Ectodermal cell (in vitro differentiated cells): ENCODE results near the gene NADK.

Experiments
- H3K27ac ChIP-seq: 2 replicates; pipeline ENCODE4 v1.7.0; 2013; ENCODE audit warnings: mild to moderate bottlenecking, low read depth, low read length; ENCODE audit not compliant: insufficient read depth, poor library complexity, severe bottlenecking
- H3K27me3 ChIP-seq: 2 replicates; pipeline ENCODE4 v1.7.0; 2013; ENCODE audit warnings: mild to moderate bottlenecking, low read length; ENCODE audit not compliant: insufficient read depth, control insufficient read depth, poor library complexity, severe bottlenecking
- H3K36me3 ChIP-seq: one replicate; pipeline ENCODE4 v1.7.0; 2013; ENCODE audit warnings: low read length; ENCODE audit not compliant: control insufficient read depth, insufficient read depth
- H3K4me1 ChIP-seq: one replicate; pipeline ENCODE4 v1.7.0; 2013; ENCODE audit warnings: low read length; ENCODE audit not compliant: control insufficient read depth, insufficient read depth
- H3K4me3 ChIP-seq: 2 replicates; pipeline ENCODE4 v1.7.0; 2013; ENCODE audit warnings: low read depth, low read length, control low read depth; ENCODE audit not compliant: insufficient read depth
- H3K9me3 ChIP-seq: 2 replicates; pipeline ENCODE4 v1.7.0; 2013; ENCODE audit warnings: mild to moderate bottlenecking, low read length, moderate library complexity; ENCODE audit not compliant: control insufficient read depth
- WGBS, 2 experiments: methylation state at CpG; one replicate each; pipeline ENCODE4 v1.1.7; 2013; ENCODE audit warnings: missing lambda C conversion rate in 2 of 2; 5-methylcytosine and 5-hydroxymethylcytosine counted together

NADK gene

GRCh38 chr1:1806890-1807289, 28.6 kb upstream of the NADK start:
- Histone ChIP-seq H3K9me3 (no peaks in the 10 kb centered on the region), H3K4me3 (no peak overlapping the region), H3K27me3 (no peaks in the 10 kb centered on the region), H3K36me3 (peaks cover 34% of the 10 kb centered on the region), H3K4me1 (peaks cover under 1% of the 10 kb centered on the region), H3K27ac (no peak overlapping the region)
- WGBS, 2 experiments = 92 to 98% methylated on average over 2 of the region's 2 CpGs

DNA sequence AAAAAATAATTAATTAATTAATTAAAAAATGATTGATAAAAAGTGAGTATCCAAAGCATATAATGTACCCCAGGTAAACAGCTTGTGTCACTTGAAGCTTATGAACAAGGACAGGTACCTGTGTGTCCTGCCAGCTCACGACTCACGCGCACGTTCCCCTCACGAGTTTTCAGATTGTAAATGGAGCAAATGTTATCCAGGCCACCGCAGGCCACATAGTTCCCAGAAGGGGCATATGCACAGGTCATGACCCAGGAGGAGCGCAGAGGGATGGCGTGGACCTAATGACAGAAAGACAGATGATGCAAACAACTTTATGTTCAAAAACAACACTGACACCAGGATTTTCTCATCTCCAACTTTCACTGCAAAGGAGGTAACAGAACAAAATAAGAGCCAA, 26.0 kb upstream of the NADK start:
- no peak overlapping the region for H3K4me3 ChIP-seq
- H3K36me3 ChIP-seq = peaks cover 37% of the 10 kb centered on the region
- no peaks in the 10 kb centered on the region for H3K9me3 ChIP-seq
- H3K27me3 ChIP-seq = no peaks in the 10 kb centered on the region
- H3K4me1 ChIP-seq = peaks cover 5% of the 10 kb centered on the region
- no peak overlapping the region for H3K27ac ChIP-seq
- 96 to 97% methylated on average over 8 of the region's 8 CpGs for WGBS, 2 experiments

GRCh38 chr1:1802871-1803270, 24.6 kb upstream of the NADK start:
- Histone ChIP-seq H3K27me3 (no peaks in the 10 kb centered on the region), H3K4me1 (peaks cover 5% of the 10 kb centered on the region), H3K27ac (no peak overlapping the region), H3K4me3 (no peak overlapping the region), H3K9me3 (no peaks in the 10 kb centered on the region), H3K36me3 (peaks cover 41% of the 10 kb centered on the region)
- WGBS, 2 experiments = 94 to 100% methylated on average over 1 of the region's 1 CpG

DNA sequence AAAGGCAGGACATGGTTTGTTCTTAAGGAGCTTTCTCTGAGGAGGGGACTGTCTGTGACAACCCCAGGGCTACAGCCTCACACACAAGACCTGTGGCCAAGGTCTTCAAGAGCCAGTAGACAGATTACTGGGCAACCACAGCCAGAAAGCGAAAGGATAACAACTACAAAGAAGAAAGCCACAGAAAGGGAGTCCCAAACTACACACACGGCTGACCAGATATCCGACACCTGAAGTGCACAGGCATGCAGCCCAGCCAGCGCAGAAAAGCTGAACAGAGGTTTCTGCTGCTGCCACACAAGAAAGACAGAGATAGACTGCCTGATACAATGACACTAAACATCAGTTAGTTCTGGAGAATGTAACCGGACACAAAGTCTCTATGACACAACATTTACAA, 21.4 kb upstream of the NADK start:
- H3K36me3 ChIP-seq = peaks cover 53% of the 10 kb centered on the region
- WGBS, 2 experiments = 94 to 96% methylated on average over 5 of the region's 5 CpGs
- H3K9me3 ChIP-seq = no peaks in the 10 kb centered on the region
- no peak overlapping the region for H3K4me3 ChIP-seq
- H3K27me3 ChIP-seq = no peaks in the 10 kb centered on the region
- peaks cover 5% of the 10 kb centered on the region for H3K4me1 ChIP-seq
- no peak overlapping the region for H3K27ac ChIP-seq

DNA sequence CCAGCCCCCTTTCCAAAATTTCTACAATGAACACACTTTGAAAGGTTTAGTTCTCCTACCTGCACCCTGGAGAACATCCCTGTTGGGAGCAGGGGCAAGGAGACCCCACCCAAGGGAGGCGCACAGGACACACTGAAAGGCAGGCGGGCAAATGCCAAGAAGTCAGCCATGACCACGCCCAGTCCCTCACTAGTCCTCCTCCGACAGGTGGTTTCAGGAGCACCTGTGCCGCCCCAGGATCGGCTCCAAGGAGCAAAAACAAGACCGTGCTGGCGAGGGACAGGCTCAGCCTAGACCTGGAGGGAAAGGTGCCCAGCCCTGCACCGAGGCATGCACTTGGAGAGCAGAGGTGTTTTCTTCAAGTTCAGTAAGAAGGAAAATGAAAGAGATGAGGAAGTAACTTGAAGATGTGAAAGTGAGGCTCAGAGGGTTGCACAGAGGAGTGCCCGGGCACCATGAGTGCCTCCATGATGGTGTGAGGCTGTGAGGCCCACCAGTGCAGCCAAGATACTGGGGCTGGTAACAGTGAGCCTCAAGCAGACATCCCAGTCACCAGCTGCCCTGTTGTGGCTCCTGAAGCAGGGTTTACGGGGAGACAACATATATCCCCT, 19.6 kb upstream of the NADK start:
- peaks cover 50% of the 10 kb centered on the region for H3K36me3 ChIP-seq
- no peak overlapping the region for H3K27ac ChIP-seq
- H3K27me3 ChIP-seq = no peaks in the 10 kb centered on the region
- no peak overlapping the region for H3K4me3 ChIP-seq
- H3K9me3 ChIP-seq = no peaks in the 10 kb centered on the region
- WGBS, 2 experiments = 91% methylated on average over 11 of the region's 11 CpGs
- peaks cover 5% of the 10 kb centered on the region for H3K4me1 ChIP-seq

DNA sequence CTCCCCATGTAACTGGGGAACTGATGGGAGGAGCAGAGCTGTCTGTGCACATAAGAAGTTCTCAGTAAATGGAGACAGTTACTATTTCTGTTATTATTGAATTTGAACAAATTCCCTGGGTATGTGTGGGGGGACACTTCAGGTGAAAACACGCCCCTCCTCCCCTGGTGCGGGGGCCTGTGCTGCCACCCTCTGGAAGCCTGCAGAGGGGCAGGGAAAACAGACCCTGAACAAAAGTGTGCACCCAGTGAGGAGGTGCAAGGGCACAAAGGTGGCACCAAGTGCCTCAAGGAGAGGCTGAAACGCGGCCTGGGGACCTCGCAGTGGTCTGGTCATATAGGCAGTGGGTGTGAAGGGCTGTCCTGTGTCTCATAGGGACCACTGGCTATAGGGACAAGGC, 18.2 kb upstream of the NADK start:
- Histone ChIP-seq H3K4me3 (no peak overlapping the region), H3K27ac (no peak overlapping the region), H3K27me3 (no peaks in the 10 kb centered on the region), H3K9me3 (no peaks in the 10 kb centered on the region), H3K36me3 (peaks cover 60% of the 10 kb centered on the region), H3K4me1 (peaks cover under 1% of the 10 kb centered on the region)
- WGBS, 2 experiments = 95 to 99% methylated on average over 5 of the region's 5 CpGs

GRCh38 chr1:1794999-1795398, 16.7 kb upstream of the NADK start:
- Histone ChIP-seq H3K27me3 (no peaks in the 10 kb centered on the region), H3K27ac (no peak overlapping the region), H3K4me3 (no peak overlapping the region), H3K4me1 (no peaks in the 10 kb centered on the region), H3K9me3 (no peaks in the 10 kb centered on the region), H3K36me3 (peaks cover 68% of the 10 kb centered on the region)
- 97% methylated on average over 10 of the region's 10 CpGs for WGBS, 2 experiments

- H3K27me3 ChIP-seq = no peaks in the 10 kb centered on the region
- H3K9me3 ChIP-seq = no peaks in the 10 kb centered on the region
- 95 to 96% methylated on average over 17 of the region's 17 CpGs for WGBS, 2 experiments
- peaks cover 63% of the 10 kb centered on the region for H3K36me3 ChIP-seq
- no peaks in the 10 kb centered on the region for H3K4me1 ChIP-seq
- H3K27ac ChIP-seq = no peak overlapping the region
- no peak overlapping the region for H3K4me3 ChIP-seq
Measured at GRCh38 chr1:1793481-1794244, 15.4 kb upstream of the NADK start.

DNA sequence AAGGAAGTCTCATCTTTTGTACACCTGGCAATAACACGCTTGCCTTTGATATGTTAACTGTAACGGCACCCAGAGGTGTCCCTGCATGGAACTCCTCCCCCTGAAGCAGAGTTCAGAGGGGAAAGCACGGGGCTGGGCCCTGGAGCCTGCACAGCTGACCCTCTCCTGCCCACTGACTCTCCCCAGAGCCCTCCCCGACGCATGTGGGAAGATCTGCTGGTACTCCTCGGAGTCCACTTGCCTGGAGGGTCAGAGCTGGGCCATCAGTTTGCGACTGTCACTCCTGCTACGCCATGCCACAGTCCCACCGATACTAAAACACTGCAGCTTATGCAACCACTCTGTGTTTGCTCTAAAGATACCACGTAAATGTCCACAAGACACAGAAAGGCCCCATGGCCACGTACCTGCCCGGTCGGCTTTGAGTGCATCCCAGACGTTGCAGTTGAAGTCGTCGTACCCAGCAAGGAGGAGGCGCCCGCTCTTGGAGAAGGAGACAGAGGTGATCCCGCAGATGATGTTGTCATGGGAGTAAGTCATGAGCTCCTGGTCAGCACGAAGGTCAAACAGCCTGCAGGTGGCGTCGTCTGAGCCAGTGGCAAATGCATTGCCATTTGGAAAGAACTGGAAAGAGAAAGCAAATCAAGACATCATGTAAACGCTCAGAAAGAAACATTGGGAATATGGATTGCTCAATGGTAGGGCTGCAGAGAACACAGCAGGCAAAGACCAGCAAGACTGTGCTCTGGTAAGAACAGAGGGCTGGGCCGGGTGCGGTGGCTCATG, 10.6 kb upstream of the NADK start:
- WGBS, 2 experiments = 93 to 94% methylated on average over 25 of the region's 25 CpGs
- Histone ChIP-seq H3K4me3 (no peak overlapping the region), H3K27me3 (no peaks in the 10 kb centered on the region), H3K36me3 (peaks cover 63% of the 10 kb centered on the region), H3K9me3 (no peaks in the 10 kb centered on the region), H3K4me1 (no peaks in the 10 kb centered on the region), H3K27ac (no peak overlapping the region)

GRCh38 chr1:1788136-1788535, 9.9 kb upstream of the NADK start:
- Histone ChIP-seq H3K36me3 (peaks cover 56% of the 10 kb centered on the region), H3K9me3 (no peaks in the 10 kb centered on the region), H3K4me1 (no peaks in the 10 kb centered on the region), H3K4me3 (no peak overlapping the region), H3K27me3 (no peaks in the 10 kb centered on the region), H3K27ac (no peak overlapping the region)
- WGBS, 2 experiments = 96 to 97% methylated on average over 7 of the region's 7 CpGs
